ENCODE data around the gene CPEB4. TPM values are rescaled to one million over a fixed set of nuclear protein-coding genes. Genes with fewer than 3 reads are reported as not detected.
A peak's percentile ranks its signal among the peaks of the same experiment; 100 is the strongest.

Gene CPEB4
- total RNA-seq, 2 donors from 2014 or later, result 36.5 to 45.3 TPM

- TF ChIP-seq CTCF (IDR thresholded peaks at IDR 0.05) (no peak), POLR2AphosphoS5 (IDR thresholded peaks at IDR 0.05) (peak; percentile 54)
- intact Hi-C loops (cut with DNase I), result loop anchor here (5.0 kb wide), 1 partner anchor 41 kb away; no protein-coding TSS in a partner anchor
- H3K4me3 ChIP-seq, result no peak overlapping the region
- H3K9me3 ChIP-seq, result no peaks in the 10 kb centered on the region
- WGBS, result 57% methylated on average over 2 of the region's 2 CpGs
- H3K4me1 ChIP-seq (replicated peaks), result peaks cover 12% of the 10 kb centered on the region
- DNase-seq (ENCODE audit: low spot score), result no peak
- H3K36me3 ChIP-seq, result no peaks in the 10 kb centered on the region
- H3K27ac ChIP-seq, result peak overlapping the region in 1 of 2 donors; percentile 33
- H3K27me3 ChIP-seq (replicated peaks; ENCODE audit: insufficient read depth), result no peaks in the 10 kb centered on the region
These were observed 38.2 kb downstream of the CPEB4 start for GRCh38 chr5:173926359-173926758.

- DNase-seq (ENCODE audit: low spot score), result no peak
- no peak for TF ChIP-seq POLR2AphosphoS5 (IDR thresholded peaks at IDR 0.05)
- TF ChIP-seq POLR2A (IDR thresholded peaks at IDR 0.05), result no peak
- Histone ChIP-seq H3K4me3 (no peak overlapping the region), H3K27me3 (replicated peaks; ENCODE audit: insufficient read depth) (no peaks in the 10 kb centered on the region), H3K9me3 (no peaks in the 10 kb centered on the region), H3K36me3 (no peaks in the 10 kb centered on the region), H3K27ac (no peak overlapping the region), H3K4me1 (replicated peaks) (peaks cover 12% of the 10 kb centered on the region)
- intact Hi-C loops (cut with DNase I), result loop anchor here (5.0 kb wide), 1 partner anchor 38 kb away; no protein-coding TSS in a partner anchor
- 78% methylated on average over 4 of the region's 4 CpGs for WGBS
These were observed 40.9 kb downstream of the CPEB4 start for GRCh38 chr5:173928871-173929574.

GRCh38 chr5:173932695-173933139, 44.6 kb downstream of the CPEB4 start:
- intact Hi-C loops (cut with DNase I), result no loop called here
- no peak for TF ChIP-seq CTCF (IDR thresholded peaks at IDR 0.05)
- no peak for TF ChIP-seq POLR2A (IDR thresholded peaks at IDR 0.05)
- no peak for TF ChIP-seq POLR2AphosphoS5 (IDR thresholded peaks at IDR 0.05)
- no peak overlapping the region for H3K4me3 ChIP-seq
- H3K27me3 ChIP-seq (replicated peaks; ENCODE audit: insufficient read depth), result no peaks in the 10 kb centered on the region
- H3K36me3 ChIP-seq, result no peaks in the 10 kb centered on the region
- WGBS, result 61% methylated on average over 2 of the region's 2 CpGs
- no peaks in the 10 kb centered on the region for H3K4me1 ChIP-seq (replicated peaks)
- H3K27ac ChIP-seq, result no peak overlapping the region
- H3K9me3 ChIP-seq, result no peaks in the 10 kb centered on the region
- no peak for DNase-seq (ENCODE audit: low spot score)

GRCh38 chr5:173933901-173934300, 45.8 kb downstream of the CPEB4 start:
- no peaks in the 10 kb centered on the region for H3K4me1 ChIP-seq (replicated peaks)
- DNase-seq (ENCODE audit: low spot score), result no peak
- TF ChIP-seq POLR2AphosphoS5 (IDR thresholded peaks at IDR 0.05) (no peak), CTCF (IDR thresholded peaks at IDR 0.05) (no peak), POLR2A (IDR thresholded peaks at IDR 0.05) (no peak)
- H3K4me3 ChIP-seq, result no peak overlapping the region
- H3K36me3 ChIP-seq, result no peaks in the 10 kb centered on the region
- H3K9me3 ChIP-seq, result no peaks in the 10 kb centered on the region
- no peaks in the 10 kb centered on the region for H3K27me3 ChIP-seq (replicated peaks; ENCODE audit: insufficient read depth)
- 95% methylated on average over 2 of the region's 2 CpGs for WGBS
- intact Hi-C loops (cut with DNase I), result no loop called here
- no peak overlapping the region for H3K27ac ChIP-seq

GRCh38 chr5:173935396-173935795, 47.2 kb downstream of the CPEB4 start:
- no peak overlapping the region for H3K27ac ChIP-seq
- H3K4me1 ChIP-seq (replicated peaks), result no peaks in the 10 kb centered on the region
- no peaks in the 10 kb centered on the region for H3K36me3 ChIP-seq
- H3K9me3 ChIP-seq, result no peaks in the 10 kb centered on the region
- TF ChIP-seq POLR2AphosphoS5 (IDR thresholded peaks at IDR 0.05), result no peak
- TF ChIP-seq POLR2A (IDR thresholded peaks at IDR 0.05), result no peak
- TF ChIP-seq CTCF (IDR thresholded peaks at IDR 0.05), result no peak
- WGBS, result 63% methylated on average over 2 of the region's 2 CpGs
- no peak overlapping the region for H3K4me3 ChIP-seq
- no peak for DNase-seq (ENCODE audit: low spot score)
- intact Hi-C loops (cut with DNase I), result no loop called here
- H3K27me3 ChIP-seq (replicated peaks; ENCODE audit: insufficient read depth), result no peaks in the 10 kb centered on the region

Data from prostate gland (tissue), 2 donors.